Measurements from ENCODE around the gene ULK4.

Gene ULK4

GRCh38 chr3:41331041-41331440 lies 630.9 kb downstream of the ULK4 start:
- no peak for DNase-seq

- DNase-seq, result no peak
Observed at GRCh38 chr3:41330465-41330864, 631.4 kb downstream of the ULK4 start.

GRCh38 chr3:41329881-41330280 lies 632.0 kb downstream of the ULK4 start:
- no peak for DNase-seq

- DNase-seq, result no peak
Observed at GRCh38 chr3:41328926-41329325, 633.0 kb downstream of the ULK4 start.

- no peak for DNase-seq
Observed at GRCh38 chr3:41327718-41328117, 634.2 kb downstream of the ULK4 start.

GRCh38 chr3:41324156-41324475 lies 637.8 kb downstream of the ULK4 start:
- DNase-seq, result no peak

GRCh38 chr3:41323467-41324155 lies 638.3 kb downstream of the ULK4 start:
- DNase-seq, result no peak

GRCh38 chr3:41321642-41321980 lies 640.3 kb downstream of the ULK4 start:
- DNase-seq, result no peak

- no peak for DNase-seq
Observed at GRCh38 chr3:41320953-41321641, 640.8 kb downstream of the ULK4 start.

GRCh38 chr3:41318520-41318919 lies 643.4 kb downstream of the ULK4 start:
- DNase-seq, result no peak

GRCh38 chr3:41317718-41318117 lies 644.2 kb downstream of the ULK4 start:
- no peak for DNase-seq

- no peak for DNase-seq
Observed at GRCh38 chr3:41317298-41317697, 644.6 kb downstream of the ULK4 start.

- no peak for DNase-seq
Observed at GRCh38 chr3:41315126-41315525, 646.8 kb downstream of the ULK4 start.

- no peak for DNase-seq
Observed at GRCh38 chr3:41308119-41308518, 653.8 kb downstream of the ULK4 start.

- no peak for DNase-seq
Observed at GRCh38 chr3:41307065-41307464, 654.8 kb downstream of the ULK4 start.

- DNase-seq, result no peak
Observed at GRCh38 chr3:41304593-41304992, 657.3 kb downstream of the ULK4 start.

GRCh38 chr3:41302295-41302694 lies 659.6 kb downstream of the ULK4 start:
- no peak for DNase-seq

GRCh38 chr3:41301548-41301947 lies 660.4 kb downstream of the ULK4 start:
- DNase-seq, result no peak

- DNase-seq, result no peak
Observed at GRCh38 chr3:41299036-41299435, 662.9 kb downstream of the ULK4 start.

- no peak for DNase-seq
Observed at GRCh38 chr3:41297750-41298149, 664.2 kb downstream of the ULK4 start.

- DNase-seq, result no peak
Observed at GRCh38 chr3:41296556-41296955, 665.3 kb downstream of the ULK4 start.

GRCh38 chr3:41295740-41296139 lies 666.2 kb downstream of the ULK4 start:
- no peak for DNase-seq

- DNase-seq, result no peak
Observed at GRCh38 chr3:41293169-41293681, 668.7 kb downstream of the ULK4 start.

GRCh38 chr3:41290736-41291135 lies 671.2 kb downstream of the ULK4 start:
- no peak for DNase-seq

GRCh38 chr3:41290306-41290705 lies 671.6 kb downstream of the ULK4 start:
- DNase-seq, result no peak
